ENCODE data around the gene NSG1. TPM values are rescaled to one million over a fixed set of nuclear protein-coding genes. Genes with fewer than 3 reads are reported as not detected.

NSG1 gene
- total RNA-seq, 4 donors from 2014 or later: 0.44 to 6.5 (median 3.6) TPM

DNA sequence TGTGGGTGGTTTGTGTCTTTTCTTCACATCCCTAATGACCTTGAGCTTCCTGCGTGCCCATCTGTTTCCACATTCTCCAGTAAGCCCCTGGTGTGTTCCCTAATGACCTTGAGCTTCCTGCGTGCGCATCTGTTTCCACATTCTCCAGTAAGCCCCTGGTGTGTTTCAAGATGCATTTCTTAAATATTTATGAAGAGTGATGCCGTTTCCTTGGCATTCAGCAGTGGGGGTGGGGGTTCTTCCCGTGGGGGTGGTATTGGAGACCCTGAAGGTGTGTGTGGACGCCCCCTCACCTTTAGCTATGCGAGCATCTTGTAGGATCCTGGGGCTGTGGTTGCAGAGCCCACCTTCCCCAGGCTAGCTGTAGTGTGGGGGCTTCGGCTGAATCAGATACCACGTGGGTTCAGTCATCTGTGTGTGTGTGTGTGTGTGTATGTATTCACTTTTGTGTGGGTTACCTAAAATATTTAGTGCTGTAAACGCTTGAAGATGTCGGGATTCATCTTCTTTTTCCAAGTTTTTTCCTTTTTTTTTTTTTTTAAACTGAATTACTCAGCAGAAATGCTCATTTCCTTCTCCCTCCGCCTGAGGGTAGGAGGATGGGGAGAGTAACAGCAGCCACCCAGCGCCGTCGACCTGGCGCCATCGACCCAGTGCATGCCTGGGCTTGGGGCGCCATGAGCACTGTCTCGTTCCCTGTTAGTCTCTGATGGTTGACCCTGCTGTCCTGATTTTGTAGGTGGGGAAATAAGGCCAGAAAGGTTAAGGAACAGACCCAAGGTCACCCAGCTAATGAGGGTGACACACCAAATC, 9.9 kb downstream of the NSG1 start:
- no peak for DNase-seq (ENCODE audit: low spot score in 2 of 2)
- Histone ChIP-seq H3K27me3 (peaks cover 0 to 13% of the 10 kb centered on the region in 2 donors), H3K4me1 (peaks cover 0 to 5% (median 0%) of the 10 kb centered on the region in 4 donors), H3K9me3 (peaks cover 0 to 15% (median 0%) of the 10 kb centered on the region in 4 donors), H3K4me3 (no peak overlapping the region), H3K27ac (no peak overlapping the region), H3K36me3 (no peaks in the 10 kb centered on the region)
- TF ChIP-seq EP300 (IDR thresholded peaks at IDR 0.05): no peak
- 41 to 55% methylated on average over 19 of the region's 19 CpGs for WGBS, 2 donors

DNA sequence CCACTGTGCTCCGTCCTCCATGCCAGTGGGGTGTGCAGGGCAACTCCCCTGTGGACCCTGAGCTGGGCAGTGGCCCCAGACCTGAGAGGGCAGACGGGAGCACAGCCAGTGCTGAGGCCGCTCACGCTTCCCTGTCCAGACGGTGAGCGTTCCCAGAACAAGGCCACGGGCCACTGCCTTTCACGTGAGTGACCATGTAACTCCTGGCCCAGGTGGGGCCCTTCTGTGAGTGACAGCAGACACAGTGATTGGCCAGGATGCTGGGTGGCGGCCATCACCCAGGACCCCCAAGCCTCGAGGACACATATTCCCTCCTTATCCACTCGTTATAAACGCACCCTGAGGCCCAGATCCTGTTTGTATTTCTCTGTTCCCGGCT, 10.5 kb downstream of the NSG1 start:
- Histone ChIP-seq H3K27ac (no peak overlapping the region), H3K9me3 (peaks cover 0 to 15% (median 0%) of the 10 kb centered on the region in 4 donors), H3K27me3 (peaks cover 0 to 13% of the 10 kb centered on the region in 2 donors), H3K4me1 (peaks cover 0 to 5% (median 0%) of the 10 kb centered on the region in 4 donors), H3K4me3 (no peak overlapping the region), H3K36me3 (no peaks in the 10 kb centered on the region)
- DNase-seq (ENCODE audit: low spot score in 2 of 2): no peak
- 75 to 76% methylated on average over 7 to 13 of the region's 13 CpGs for WGBS, 2 donors
- TF ChIP-seq POLR2A (IDR thresholded peaks at IDR 0.05) (no peak), EP300 (IDR thresholded peaks at IDR 0.05) (no peak)
- TF ChIP-seq, protein P1, sequence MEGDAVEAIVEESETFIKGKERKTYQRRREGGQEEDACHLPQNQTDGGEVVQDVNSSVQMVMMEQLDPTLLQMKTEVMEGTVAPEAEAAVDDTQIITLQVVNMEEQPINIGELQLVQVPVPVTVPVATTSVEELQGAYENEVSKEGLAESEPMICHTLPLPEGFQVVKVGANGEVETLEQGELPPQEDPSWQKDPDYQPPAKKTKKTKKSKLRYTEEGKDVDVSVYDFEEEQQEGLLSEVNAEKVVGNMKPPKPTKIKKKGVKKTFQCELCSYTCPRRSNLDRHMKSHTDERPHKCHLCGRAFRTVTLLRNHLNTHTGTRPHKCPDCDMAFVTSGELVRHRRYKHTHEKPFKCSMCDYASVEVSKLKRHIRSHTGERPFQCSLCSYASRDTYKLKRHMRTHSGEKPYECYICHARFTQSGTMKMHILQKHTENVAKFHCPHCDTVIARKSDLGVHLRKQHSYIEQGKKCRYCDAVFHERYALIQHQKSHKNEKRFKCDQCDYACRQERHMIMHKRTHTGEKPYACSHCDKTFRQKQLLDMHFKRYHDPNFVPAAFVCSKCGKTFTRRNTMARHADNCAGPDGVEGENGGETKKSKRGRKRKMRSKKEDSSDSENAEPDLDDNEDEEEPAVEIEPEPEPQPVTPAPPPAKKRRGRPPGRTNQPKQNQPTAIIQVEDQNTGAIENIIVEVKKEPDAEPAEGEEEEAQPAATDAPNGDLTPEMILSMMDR (IDR thresholded peaks at IDR 0.05): no peak

DNA sequence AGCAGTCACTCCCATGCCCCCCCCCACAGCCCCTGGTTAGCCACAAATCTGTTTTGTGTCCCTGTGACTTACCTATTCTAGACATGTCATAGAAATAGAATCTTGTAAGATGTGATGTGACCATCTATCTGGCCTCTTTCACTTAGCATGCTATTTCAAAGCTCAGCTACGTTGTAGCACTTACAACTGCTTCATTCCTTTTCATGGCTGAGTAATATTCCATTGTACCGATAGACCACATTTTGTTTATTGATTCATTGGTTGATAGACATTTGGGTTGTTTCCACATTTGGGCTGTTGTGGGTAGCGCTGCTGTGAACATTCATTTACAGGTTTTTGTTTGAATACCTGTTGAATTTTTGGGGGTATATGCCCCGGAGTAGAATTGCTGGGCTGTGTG, 11.5 kb downstream of the NSG1 start:
- Histone ChIP-seq H3K27me3 (peaks cover 0 to 13% of the 10 kb centered on the region in 2 donors), H3K27ac (no peak overlapping the region), H3K9me3 (peaks cover 0 to 15% (median 0%) of the 10 kb centered on the region in 4 donors), H3K4me3 (no peak overlapping the region), H3K36me3 (no peaks in the 10 kb centered on the region), H3K4me1 (peaks cover 0 to 5% (median 0%) of the 10 kb centered on the region in 4 donors)
- 71 to 92% methylated on average over 4 of the region's 4 CpGs for WGBS, 2 donors
- no peak for TF ChIP-seq POLR2A (IDR thresholded peaks at IDR 0.05)
- no peak for TF ChIP-seq EP300 (IDR thresholded peaks at IDR 0.05)
- TF ChIP-seq, protein P1 (IDR thresholded peaks at IDR 0.05): no peak
- DNase-seq (ENCODE audit: low spot score in 2 of 2): no peak

DNA sequence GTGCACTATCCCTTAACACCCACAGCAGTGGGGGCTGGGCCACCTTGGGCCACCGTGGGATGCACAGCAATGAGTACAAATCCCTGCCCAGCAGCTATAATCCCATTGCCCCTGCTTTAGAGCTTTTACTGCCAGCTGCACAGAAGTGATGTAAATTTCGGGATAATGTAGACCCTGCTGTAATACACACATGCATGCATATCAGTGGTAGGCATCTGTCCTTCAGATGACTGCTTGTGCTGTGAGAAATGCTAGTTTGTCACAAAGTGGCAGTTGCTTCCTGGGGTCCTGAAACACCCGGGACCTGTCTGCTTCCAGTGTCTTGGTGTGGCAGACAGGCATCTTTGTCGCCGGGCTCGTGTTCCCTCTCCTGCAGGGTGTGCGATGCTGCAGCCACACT, 14.1 kb downstream of the NSG1 start:
- H3K36me3 ChIP-seq: no peaks in the 10 kb centered on the region
- no peak overlapping the region for H3K4me3 ChIP-seq
- 74 to 81% methylated on average over 7 of the region's 7 CpGs for WGBS, 2 donors
- peaks cover 0 to 13% of the 10 kb centered on the region in 2 donors for H3K27me3 ChIP-seq
- DNase-seq (ENCODE audit: low spot score in 2 of 2): no peak
- H3K9me3 ChIP-seq: peaks cover 0 to 15% (median 0%) of the 10 kb centered on the region in 4 donors
- TF ChIP-seq POLR2A (IDR thresholded peaks at IDR 0.05): no peak
- no peak for TF ChIP-seq EP300 (IDR thresholded peaks at IDR 0.05)
- TF ChIP-seq, protein P1 (IDR thresholded peaks at IDR 0.05): no peak
- no peak overlapping the region for H3K27ac ChIP-seq
- peaks cover 0 to 5% (median 0%) of the 10 kb centered on the region in 4 donors for H3K4me1 ChIP-seq

DNA sequence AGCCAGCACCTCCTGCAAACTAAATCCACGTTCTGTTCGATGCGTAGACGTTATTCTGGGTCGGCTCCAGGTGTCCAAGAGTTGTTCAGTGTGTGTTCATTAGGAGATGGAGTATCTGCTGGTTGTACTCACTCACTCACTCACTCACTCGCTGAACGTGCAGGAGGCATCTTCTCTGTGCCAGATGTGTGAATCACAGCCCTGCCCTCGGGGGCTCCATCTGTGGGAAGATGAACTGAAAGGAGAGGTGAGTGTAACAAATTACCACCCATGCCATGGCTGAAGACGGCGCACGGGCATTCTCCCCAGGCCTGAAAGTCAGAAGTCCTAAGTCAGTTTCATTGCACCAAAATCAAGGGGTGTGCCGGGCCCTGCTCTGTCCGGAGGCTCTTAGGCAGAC, 16.1 kb downstream of the NSG1 start:
- no peaks in the 10 kb centered on the region for H3K36me3 ChIP-seq
- DNase-seq (ENCODE audit: low spot score in 2 of 2): no peak
- no peak overlapping the region for H3K4me3 ChIP-seq
- peaks cover 0 to 3% of the 10 kb centered on the region in 2 donors for H3K27me3 ChIP-seq
- peaks cover 0 to 15% (median 0%) of the 10 kb centered on the region in 4 donors for H3K9me3 ChIP-seq
- 68 to 79% methylated on average over 13 of the region's 13 CpGs for WGBS, 2 donors
- no peak overlapping the region for H3K27ac ChIP-seq
- TF ChIP-seq POLR2A (IDR thresholded peaks at IDR 0.05) (no peak), EP300 (IDR thresholded peaks at IDR 0.05) (no peak)
- TF ChIP-seq, protein P1 (IDR thresholded peaks at IDR 0.05): no peak
- H3K4me1 ChIP-seq: no peaks in the 10 kb centered on the region
